Upper lobe of left lung (tissue), 4 donors: ENCODE measurements around the gene IDH1.

Experiments
- POLR2AphosphoS5 ChIP-seq, 2 donors: sonication (generic); formaldehyde crosslinking; IDR thresholded peaks; one replicate each; pipeline ENCODE4 v1.5.1; 2017; ENCODE audit warnings: antibody characterized with exemption in 2 of 2
- TF ChIP-seq, protein P1 (sequence below), 6 experiments: fragments of 450-650 bp in 4 of 6; fragments of 200-600 bp in 2 of 6; sonication (generic) in 2 of 6; IDR thresholded peaks; one replicate each; pipeline ENCODE4 v1.5.1; 2016 to 2019; ENCODE audit warnings: antibody characterized with exemption in 6 of 6

DNA sequence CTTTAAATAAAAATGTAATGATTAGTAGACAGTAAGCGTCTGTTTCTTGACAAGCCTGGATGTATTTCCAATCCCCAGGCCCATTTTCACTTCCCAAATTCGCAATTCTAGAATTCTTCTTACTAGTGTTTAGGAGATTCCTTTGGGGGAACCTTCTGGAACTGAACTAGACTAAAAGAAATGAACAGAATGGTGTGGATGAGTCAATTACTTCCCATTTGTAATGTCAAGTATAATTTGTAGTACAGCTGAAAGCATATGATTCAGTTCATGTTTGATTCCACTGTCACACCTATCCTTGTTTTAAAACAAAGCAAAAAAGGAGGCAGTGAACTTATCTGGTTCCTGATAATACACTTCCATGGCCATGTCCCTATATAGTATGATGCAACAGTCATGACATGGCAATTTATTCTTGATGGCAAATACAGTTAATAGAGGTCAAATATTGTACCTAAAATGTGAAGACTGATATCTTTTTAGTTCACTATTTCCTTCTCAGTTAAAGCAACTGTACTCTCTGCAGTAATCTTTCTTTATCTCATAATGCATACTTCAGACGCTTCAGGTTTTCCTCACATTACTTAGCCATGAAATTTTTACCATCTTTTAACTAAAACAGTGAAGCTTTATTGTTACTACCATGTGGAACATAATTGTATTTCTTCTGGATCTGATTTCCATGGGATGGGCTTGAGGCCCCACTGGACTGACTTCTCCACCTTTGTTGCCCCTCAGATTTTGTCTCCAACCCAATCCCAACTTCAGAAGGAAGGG is 2.0 kb downstream of the IDH1 start:
- TF ChIP-seq, protein P1, sequence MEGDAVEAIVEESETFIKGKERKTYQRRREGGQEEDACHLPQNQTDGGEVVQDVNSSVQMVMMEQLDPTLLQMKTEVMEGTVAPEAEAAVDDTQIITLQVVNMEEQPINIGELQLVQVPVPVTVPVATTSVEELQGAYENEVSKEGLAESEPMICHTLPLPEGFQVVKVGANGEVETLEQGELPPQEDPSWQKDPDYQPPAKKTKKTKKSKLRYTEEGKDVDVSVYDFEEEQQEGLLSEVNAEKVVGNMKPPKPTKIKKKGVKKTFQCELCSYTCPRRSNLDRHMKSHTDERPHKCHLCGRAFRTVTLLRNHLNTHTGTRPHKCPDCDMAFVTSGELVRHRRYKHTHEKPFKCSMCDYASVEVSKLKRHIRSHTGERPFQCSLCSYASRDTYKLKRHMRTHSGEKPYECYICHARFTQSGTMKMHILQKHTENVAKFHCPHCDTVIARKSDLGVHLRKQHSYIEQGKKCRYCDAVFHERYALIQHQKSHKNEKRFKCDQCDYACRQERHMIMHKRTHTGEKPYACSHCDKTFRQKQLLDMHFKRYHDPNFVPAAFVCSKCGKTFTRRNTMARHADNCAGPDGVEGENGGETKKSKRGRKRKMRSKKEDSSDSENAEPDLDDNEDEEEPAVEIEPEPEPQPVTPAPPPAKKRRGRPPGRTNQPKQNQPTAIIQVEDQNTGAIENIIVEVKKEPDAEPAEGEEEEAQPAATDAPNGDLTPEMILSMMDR (IDR thresholded peaks at IDR 0.05) = no peak
- no peak for TF ChIP-seq POLR2AphosphoS5 (IDR thresholded peaks at IDR 0.05)
